SK-MEL-5 (cell line): ENCODE results near the gene VTI1A. TPM values are rescaled to one million over a fixed set of nuclear protein-coding genes. Genes with fewer than 3 reads are reported as not detected.
A peak's percentile ranks its signal among the peaks of the same experiment; 100 is the strongest.

ENCODE experiments used
- DNase-seq: peaks from one replicate; pipeline ENCODE4 v3.0.0-alpha.2; 2016; ENCODE audit warnings: low read depth, low spot score
- in situ Hi-C: cut with HindIII; loops from 2 replicates; pipeline ENCODE4 v1.10.0; 2016; ENCODE audit warnings: low sequenced_read_pairs, high pct_unique_total_duplicates, low pct_unique_long_range_greater_than_20kb
- total RNA-seq: library from RNA; depleted of rRNA; stranded (reverse); fragments of >200 nt; shearing (Covaris generic); gene quantifications from 2 replicates; pipeline ENCODE4 v1.2.3, GENCODE V29; 2014

Gene VTI1A
- total RNA-seq, 1 experiment from 2014 or later = 52.4 TPM

DNA sequence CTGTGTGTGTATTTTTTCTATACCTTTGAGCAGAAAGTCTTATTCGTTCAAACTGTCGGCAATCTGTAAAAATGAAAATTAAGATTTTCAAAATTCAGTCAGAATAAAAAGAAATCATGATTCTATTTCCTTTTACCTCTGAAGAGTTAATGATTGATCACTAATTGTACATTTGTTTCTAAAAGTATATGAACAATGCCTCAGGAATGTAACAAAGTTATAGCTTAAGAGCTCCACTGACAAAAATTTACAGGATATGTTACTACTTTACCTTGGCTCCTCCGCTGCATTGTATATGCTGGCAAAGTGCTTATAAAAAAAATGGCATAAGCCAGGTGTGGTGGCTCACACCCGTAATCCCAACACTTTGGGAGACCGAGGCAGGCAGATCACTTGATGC lies 225.7 kb downstream of the VTI1A start:
- no peak for DNase-seq
- in situ Hi-C loops = no loop called here

DNA sequence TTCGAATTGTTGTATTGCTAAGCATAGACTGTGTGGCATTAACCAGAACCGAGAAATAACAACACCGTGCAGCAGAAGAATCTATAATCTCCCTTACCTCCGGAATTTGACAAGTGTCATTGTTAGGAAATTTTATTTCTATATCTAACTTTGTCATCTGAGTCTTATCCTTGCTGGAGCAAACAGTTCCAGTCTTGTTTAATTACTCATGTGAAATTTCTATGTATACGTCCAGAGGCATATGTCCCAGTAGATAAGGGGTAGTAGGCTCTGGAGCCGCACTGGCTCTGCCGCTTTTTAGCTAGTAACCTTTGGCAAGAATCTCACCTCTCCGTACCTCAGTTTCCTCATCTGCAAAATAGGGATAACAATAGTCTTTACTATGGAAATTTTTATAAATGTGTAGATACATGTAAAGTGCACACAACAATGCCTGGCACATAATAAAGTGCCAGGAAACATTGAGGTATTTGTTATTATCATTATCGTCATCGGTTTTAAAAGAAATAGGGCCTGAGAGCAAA lies 228.6 kb downstream of the VTI1A start:
- no peak for DNase-seq
- in situ Hi-C loops = no loop called here

DNA sequence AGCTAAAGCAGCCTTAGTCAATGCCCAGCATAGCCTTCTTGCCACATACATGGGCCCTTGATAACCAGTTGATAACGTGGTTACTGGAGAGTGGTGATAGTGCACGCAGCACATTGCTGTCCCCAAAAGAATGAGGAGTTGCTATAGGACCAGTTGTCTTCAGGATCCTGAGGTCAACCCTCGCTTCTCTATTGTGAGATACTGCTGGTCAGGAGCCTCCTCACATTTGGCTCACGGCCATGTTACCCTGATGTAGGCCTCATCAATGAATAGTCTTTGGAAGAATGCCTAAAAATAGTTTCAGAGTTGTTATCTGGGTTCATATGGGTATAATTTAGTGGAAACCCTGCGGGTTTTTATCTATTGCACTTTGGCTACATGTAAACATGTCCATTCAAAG lies 230.7 kb downstream of the VTI1A start:
- in situ Hi-C loops = no loop called here
- no peak for DNase-seq

DNA sequence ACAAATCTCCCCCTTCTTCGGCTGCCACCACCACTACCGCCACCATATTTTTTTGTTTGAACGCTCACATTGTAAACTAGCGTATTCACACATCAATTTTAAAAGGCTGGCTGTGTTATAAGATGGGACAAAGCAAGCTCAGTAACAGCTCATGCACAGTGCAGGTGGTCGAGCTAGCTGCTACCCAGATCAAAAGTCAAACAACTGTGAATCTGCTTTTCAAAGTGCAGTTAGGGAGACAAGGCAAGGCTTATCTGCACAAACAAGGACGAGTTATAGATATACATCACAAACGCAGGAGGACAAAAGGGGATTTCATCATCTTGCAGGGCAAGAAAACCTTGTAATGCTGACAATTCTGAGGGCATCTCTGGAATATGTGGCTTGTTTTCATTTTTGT lies 231.6 kb downstream of the VTI1A start:
- in situ Hi-C loops = no loop called here
- DNase-seq = peak; percentile 69

DNA sequence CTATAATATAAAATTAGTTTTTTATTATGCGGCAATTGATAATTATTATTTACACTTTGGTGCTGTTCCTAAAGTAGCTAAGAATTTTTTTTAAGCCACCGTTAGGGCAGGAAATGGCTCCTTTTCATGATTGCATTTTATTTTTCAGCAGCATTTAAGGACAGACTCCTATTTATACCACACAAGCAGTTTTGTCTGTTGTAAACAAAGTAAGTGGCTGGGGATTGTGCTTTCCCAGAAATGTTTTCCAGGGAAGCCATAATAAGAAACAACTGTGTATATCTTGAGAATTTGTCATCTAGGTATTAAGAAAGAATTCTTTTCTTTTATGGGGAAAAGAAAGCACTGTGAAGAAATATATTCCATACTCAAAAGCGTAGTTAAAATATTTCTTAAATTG lies 232.0 kb downstream of the VTI1A start:
- in situ Hi-C loops = no loop called here
- DNase-seq = no peak

DNA sequence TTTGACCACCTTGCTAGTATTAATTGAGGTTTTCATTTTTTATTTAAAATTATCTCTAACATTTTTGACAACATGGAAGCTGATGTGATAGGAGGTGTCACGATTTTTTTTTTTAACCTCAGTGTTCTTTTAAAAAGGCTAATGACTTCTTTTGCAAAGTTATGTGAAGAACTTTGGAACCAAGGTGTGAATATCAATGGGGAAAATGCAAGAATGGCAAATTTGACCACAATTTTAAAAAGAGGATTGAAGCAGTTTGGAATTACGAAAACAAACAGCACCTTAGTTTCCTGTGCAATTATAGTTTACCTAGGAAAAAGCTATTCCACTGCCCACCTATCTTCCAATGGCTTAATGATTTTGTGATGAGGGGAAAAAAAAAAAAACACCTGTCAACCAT lies 232.4 kb downstream of the VTI1A start:
- in situ Hi-C loops = no loop called here
- no peak for DNase-seq

DNA sequence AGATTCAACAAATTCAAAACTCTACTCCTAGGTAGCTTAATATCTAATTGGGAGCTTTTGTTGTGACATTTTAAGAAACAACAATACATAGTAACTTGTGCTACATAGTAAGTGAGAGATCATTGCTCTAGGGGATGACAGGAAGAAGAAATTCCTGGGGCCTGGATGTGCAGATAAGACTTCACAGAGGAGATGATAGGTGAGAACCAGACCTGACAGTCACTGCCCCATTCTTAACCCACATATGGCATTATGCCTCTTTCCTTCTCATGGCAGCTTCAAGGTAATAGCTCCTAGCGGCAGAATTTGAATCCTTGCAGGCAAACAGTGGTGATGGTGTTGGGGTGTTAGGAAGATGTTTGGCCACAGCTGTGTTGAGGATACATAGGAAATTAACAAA lies 233.6 kb downstream of the VTI1A start:
- in situ Hi-C loops = no loop called here
- no peak for DNase-seq

DNA sequence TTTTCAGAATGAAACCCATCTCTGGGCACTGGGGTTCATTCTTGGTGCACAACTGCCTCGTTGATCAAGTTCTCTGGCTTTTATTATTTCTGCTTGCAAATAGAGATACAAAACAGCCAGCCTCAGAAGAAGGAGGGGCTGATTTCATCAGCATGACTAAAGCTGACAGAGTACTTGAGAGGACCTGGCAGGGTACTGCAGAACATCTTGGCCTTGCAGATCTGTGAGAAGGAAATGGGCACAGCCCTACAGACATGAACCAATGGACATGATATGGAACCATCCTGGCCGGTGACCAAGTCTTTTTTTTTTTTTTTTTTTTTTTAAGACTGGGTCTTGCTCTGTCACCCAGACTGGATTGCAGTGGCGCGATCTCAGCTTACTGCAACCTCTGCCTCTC lies 240.6 kb downstream of the VTI1A start:
- in situ Hi-C loops = no loop called here
- DNase-seq = no peak

DNA sequence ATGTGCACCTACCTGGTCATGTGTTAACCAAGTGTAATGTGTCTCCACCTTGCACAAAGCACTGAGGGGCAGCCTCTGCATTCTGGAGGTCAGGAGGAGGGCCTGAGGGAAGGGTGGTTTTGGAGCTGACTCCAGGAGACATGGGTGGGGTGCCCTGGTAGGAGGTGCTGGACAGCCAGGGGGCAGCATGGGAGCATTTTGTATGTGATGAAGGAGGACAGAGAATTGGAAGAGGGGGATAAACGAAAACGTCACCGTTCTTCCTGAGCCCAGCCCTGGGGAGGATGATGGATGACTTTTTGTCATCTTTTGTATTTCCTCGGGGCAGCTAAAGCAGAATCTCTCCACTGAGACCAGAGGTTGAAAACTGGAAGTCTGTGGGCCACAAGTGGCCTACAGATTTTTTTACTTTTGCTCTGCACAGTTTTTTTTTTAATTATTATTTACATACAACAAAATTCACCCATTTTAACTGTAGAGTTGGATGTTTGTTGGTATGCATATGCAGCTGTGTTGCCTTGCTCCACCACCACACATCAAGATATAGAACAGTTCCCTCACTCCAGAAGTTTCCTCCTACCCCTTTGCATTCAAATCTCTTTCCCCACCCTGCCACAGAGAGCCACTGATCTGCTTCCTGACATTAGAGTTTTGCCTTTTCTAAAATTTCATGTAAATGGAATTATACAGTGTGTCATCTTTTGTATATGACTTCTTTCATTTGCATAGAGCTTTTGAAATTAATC lies 242.5 kb downstream of the VTI1A start:
- peak; percentile 58 for DNase-seq
- in situ Hi-C loops = no loop called here

DNA sequence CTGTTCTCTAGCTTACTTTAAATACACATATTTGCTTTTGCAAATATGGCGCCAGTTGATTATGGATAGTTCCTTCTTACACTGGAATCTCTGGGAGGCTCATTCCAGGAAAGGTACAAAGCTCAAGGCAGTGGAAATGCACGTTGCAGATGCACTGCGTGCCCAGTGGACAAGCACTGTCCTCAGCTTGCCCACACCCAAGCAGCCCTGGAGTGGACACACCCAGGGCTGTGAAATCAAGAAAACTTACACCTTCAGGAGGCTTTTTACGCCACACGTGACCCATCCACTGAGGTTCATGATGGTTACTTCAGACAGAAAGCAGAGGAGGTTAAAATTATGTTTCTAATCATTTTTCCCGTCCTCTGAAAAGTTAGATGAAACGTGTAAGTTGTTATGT lies 248.5 kb downstream of the VTI1A start:
- in situ Hi-C loops = no loop called here
- no peak for DNase-seq

DNA sequence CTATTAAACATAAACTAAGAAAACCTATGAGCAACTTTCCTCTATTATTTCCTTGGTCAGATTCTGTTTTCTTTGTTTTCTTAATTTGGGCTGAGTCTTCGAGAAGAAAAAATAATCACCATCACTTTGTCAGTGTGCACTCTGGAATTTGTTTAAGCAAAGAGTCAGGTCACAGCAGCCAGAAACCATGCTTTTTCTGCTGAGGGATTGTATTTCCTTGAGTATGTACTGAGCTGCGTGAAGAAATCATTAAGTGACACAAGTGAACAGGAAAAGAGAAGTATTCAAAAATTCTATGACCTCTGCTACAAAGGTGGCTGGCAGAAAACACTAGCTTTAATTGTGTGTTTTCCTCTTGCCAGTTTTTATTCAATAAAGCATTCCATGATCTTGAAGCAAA lies 249.6 kb downstream of the VTI1A start:
- DNase-seq = no peak
- in situ Hi-C loops = no loop called here

DNA sequence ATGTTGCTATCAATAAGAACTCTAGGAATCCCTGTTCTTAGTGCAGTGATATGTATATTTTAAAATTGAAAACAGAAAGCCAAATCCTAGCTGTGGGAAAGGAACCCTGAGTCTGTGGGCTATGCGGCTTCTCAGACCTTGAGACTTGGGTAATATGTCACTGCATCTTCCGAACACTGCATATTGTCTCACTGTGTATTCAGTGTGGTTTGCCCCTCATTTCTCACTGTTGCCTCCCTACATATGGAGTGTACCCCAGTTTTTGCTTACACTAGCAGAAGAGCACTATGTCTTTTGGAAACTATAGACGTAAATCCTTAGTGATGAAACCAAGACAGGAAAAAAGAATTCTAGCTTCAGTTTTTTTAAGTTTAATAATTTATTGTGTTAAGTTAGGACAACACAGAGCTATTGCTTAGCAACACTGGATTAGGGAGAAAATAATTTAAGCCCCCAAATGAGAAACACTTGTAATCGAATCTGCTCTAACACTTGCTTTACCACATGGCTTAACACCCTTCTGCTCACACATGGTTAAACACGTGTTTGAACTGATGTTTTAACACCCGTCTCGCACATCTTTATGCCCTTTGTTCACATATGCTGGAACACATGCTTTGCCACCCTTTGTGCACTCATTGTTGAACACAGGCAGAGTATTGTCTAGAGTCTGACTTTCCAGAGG lies 251.3 kb downstream of the VTI1A start:
- in situ Hi-C loops = no loop called here
- peak; percentile 40 for DNase-seq

DNA sequence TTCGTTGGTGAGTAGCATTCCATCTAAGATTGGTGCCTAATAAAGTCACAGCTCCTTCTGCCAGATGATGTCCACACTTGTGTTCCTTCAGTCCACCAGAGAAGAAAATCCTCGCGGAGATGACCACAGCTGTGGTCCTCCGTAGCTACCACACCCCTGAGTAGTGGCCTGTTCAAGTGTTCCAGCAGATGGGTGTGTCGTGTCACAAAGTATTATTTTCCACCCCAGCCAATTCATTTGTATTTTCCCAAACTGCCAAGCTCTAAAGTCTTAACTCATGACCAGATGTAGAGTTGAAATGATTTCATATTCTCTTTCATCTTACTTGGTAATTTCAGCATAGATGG lies 251.8 kb downstream of the VTI1A start:
- no peak for DNase-seq
- in situ Hi-C loops = no loop called here

DNA sequence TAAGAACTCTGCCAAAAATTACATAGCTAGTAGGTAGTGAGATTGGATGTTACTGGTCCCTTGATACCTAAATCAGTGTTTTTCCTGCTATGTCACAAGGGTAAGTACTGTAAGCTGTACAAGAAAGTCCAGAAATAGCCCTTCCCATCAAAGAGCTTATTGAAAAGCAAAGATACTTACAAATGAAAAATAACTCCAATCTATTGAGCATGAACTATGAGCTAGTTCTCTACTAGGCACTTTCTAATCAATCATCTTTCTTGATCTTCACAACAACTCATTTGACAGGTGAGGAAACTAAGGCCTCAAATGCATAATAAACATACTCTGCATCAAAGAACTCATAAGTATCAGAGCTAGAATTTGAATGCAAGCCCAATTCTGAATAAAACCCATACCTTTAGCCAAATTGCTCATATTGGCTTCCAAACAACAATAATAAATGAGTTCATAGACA lies 253.2 kb downstream of the VTI1A start:
- in situ Hi-C loops = no loop called here
- no peak for DNase-seq

DNA sequence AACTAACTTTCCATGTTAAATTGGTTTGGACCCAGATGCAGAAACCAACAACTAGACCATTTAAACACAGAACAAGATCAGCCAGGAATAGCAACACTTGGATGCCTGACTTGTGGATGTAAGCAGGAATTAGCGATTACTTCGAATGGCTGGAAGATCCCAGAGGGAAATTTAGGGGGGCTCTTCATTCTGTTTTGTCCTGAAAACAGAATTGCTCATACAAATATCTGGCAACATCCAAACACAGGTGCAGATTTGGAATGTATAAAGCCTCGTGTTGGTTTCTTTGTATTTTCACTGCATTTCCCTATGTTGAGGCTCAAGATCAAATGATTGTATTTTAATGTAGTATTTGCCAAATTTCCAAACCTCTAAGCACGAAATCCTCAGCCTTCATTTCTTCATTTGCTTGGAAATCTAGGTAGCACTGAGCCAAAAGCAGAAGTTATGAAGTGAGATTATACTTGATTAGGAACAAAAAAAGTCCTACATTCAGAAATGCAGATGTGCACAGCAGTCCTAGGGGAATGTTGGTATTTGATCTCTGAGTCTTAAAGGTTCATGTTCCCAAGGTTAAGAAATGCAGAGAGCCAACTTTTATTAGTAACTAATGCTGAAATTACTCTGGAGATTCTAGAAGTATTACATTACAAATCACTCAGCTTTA lies 254.3 kb downstream of the VTI1A start:
- in situ Hi-C loops = no loop called here
- DNase-seq = no peak

DNA sequence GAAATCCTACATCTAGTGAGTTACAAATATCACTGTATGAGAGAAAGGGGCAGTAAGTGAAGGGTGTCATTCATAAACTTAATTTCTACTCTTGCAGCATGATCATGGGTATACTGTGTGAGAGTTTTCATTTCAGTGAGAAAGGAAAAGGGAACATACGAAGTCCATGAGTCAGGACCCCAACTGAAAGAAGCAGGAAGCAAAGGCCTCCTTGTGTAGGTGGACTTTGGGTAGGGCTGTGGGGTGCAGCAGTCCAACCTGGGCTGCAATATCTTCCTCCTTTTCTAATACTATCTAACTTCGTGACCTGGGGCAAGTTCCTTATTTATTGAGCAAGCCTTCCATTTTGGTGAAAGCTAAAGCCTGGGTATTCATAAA lies 254.9 kb downstream of the VTI1A start:
- in situ Hi-C loops = no loop called here

DNA sequence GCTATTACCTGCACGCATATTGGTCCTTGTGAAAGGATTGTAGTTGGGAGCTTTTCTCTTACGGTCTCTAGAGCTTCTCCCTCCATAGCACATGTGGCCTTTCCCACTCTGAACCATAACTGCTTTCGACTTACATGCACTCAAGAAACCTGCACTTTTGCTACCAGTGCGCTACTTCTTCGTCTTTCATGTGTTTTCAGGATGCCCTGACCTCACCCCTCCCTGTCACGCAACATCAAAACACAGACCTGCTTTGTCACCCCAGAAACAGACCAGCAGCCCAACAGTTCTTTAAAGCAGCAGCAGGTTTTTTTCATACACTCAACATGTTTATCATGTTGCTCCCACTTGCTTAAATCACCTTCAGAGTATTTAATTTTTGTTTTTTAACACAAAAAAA lies 259.6 kb downstream of the VTI1A start:
- no peak for DNase-seq
- in situ Hi-C loops = no loop called here

More for the DNA sequence above, 254.9 kb downstream of the VTI1A start:
- DNase-seq = no peak

DNA sequence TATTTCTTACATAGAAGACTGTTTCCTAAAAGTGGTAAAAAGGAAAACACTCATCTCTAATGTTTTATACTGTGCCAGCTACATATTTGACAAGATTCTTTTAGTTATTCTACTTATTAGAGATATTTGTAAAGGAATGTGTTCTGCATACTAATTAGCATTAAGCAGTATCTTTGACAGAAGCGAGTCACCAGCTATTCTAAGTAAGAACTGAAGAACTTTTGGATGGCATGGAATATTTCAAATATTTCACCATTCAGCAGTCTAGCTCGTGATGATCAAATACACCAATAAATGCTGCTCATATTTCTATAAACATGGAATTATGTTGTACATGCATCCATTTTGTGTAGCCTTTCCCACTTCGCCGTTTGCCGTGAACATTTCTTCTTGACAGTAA lies 261.4 kb downstream of the VTI1A start:
- DNase-seq = no peak

DNA sequence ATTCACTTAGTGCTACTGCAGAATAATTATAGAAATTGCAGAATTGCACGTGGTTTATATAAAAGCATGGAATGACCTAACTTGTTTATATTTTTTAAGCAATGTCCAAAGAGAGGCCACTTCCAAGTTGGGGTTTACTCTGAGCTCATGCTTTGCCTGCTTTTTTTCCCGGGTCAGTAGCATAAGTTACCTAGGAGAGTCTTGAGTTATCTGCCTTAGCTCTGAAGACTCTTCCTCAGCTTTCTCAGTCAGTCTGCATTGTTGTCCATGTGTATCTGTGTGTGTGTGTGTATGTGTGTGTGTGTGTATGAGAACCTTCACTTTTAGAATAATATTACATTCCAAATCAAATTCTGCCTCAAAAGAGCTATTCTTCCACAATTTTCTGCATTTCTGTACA lies 263.5 kb downstream of the VTI1A start:
- in situ Hi-C loops = no loop called here
- no peak for DNase-seq

More for the DNA sequence above, 261.4 kb downstream of the VTI1A start:
- in situ Hi-C loops = no loop called here
